ENCODE measurements around the gene CFAP54.

Gene CFAP54

DNA sequence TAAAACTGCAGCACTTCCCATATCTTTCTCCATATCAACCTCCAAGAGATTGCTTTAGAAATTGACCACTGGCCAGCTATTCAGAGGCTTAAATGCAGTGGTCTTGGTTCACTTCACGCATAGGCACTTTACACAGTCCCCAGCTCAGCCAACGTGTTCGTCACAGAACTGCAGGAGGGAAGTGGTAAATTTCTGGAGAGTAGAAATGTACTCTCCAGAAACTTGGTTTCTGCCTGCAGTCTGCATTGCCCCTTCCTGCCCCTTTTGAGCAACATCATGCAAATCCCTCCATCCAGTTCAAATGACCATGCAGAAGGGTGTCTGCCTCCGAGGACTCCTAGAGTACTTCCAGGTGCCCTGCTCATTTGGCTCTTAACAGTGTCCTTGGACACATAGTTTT, 375.0 kb downstream of the CFAP54 start:
- WGBS, 2 experiments (ENCODE audit: insufficient coverage in 2 of 2) = 80% methylated on average over 1 of the region's 4 CpGs; no CpG with 5 or more reads in 1 of the 2 experiments
- Histone ChIP-seq H3K27ac (ENCODE audit: low read depth, low read length, severe bottlenecking) (no peak overlapping the region), H3K9me3 (ENCODE audit: control insufficient read depth, low read length) (no peaks in the 10 kb centered on the region), H3K36me3 (ENCODE audit: control insufficient read depth, insufficient read depth, low read length) (no peaks in the 10 kb centered on the region), H3K4me3 (ENCODE audit: extremely low read depth, insufficient read depth, low read length, poor library complexity, severe bottlenecking) (no peak overlapping the region), H3K4me1 (ENCODE audit: control insufficient read depth, insufficient read depth, low read length, poor library complexity, severe bottlenecking) (peaks cover 20% of the 10 kb centered on the region)

DNA sequence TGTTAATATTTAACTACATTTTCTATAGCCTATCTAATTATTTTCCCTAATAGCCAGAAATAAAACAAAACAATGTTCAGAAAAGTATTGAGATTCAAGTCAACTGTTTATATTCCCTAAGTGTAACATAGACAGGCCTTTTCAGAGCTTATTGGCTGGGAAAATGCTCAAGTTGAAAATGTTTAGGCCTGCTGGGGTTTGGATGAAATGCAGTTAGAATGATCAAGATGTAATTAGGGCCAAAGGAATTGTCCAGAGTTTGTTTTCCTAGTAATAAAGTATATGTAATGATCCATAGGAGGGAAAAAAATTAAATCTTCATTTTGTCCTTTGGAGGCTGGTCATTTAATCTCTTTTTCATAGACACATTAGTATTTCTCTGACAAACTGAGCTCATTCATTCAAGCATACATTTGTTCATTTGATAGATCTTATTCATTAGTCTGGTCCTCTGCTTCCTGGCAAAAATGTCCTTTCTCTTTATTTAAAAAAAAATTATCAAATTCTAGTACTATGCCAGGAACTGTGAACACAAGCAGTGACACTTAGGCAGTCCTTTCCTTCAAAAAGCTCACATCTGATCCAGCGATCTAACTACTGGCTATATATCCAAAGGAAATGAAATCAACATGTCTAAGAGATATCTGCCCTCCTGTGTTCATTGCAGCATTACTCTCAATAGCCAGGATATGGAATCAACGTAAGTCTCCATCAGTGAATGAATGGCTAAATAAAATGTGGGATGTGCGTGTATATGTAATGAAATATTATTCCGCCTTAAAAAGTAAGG, 377.6 kb downstream of the CFAP54 start:
- H3K4me3 ChIP-seq (ENCODE audit: extremely low read depth, insufficient read depth, low read length, poor library complexity, severe bottlenecking) = no peak overlapping the region

DNA sequence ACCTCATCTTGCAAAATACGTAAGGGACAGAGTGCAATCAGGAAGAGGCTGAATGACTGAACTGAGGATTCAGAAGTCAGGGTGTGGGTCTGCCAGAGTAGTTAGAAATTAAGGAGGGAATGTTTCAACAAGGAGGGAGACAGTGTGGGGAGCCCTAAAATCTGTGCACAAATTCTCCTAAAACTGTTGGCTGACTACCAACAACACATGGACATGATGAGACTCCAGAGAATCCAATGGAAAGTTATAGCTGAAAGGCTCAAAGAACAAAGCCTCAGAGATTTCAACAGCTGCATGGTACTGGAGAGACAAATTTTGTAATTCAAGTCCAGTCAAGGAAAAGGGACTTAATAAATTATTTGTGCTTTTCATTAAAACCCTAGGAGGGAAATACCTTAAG, 381.6 kb downstream of the CFAP54 start:
- Histone ChIP-seq H3K4me1 (ENCODE audit: control insufficient read depth, insufficient read depth, low read length, poor library complexity, severe bottlenecking) (no peaks in the 10 kb centered on the region), H3K9me3 (ENCODE audit: control insufficient read depth, low read length) (no peaks in the 10 kb centered on the region), H3K4me3 (ENCODE audit: extremely low read depth, insufficient read depth, low read length, poor library complexity, severe bottlenecking) (no peak overlapping the region), H3K36me3 (ENCODE audit: control insufficient read depth, insufficient read depth, low read length) (no peaks in the 10 kb centered on the region), H3K27ac (ENCODE audit: low read depth, low read length, severe bottlenecking) (no peak overlapping the region)
- WGBS, 2 experiments (ENCODE audit: insufficient coverage in 2 of 2) = 80 to 100% methylated on average over 1 of the region's 1 CpG

More for the DNA sequence above, 377.6 kb downstream of the CFAP54 start:
- WGBS, 2 experiments (ENCODE audit: insufficient coverage in 2 of 2) = 85 to 86% methylated on average over 4 of the region's 4 CpGs
- Histone ChIP-seq H3K27ac (ENCODE audit: low read depth, low read length, severe bottlenecking) (no peak overlapping the region), H3K4me1 (ENCODE audit: control insufficient read depth, insufficient read depth, low read length, poor library complexity, severe bottlenecking) (peaks cover 14% of the 10 kb centered on the region), H3K9me3 (ENCODE audit: control insufficient read depth, low read length) (no peaks in the 10 kb centered on the region), H3K36me3 (ENCODE audit: control insufficient read depth, insufficient read depth, low read length) (no peaks in the 10 kb centered on the region)

DNA sequence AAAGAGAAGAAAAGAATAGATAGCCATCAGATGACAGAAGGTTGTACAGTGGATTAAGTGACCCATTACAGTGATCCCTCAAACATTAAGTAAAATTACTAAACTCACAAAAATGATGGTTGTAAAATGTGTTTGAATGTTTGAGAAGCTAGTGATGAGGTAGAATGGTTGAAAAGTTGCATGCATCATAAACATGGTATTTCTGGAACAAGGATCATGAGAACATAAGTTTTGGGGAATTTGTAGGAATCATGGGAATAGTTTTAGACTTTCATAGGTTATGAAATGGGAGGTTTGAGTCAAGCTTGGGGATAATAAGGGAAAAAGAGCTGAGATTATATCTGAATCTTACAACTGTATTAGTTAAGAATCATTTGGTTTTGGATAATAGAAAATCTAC, 383.6 kb downstream of the CFAP54 start:
- no peaks in the 10 kb centered on the region for H3K4me1 ChIP-seq (ENCODE audit: control insufficient read depth, insufficient read depth, low read length, poor library complexity, severe bottlenecking)
- H3K36me3 ChIP-seq (ENCODE audit: control insufficient read depth, insufficient read depth, low read length) = no peaks in the 10 kb centered on the region
- no peak overlapping the region for H3K27ac ChIP-seq (ENCODE audit: low read depth, low read length, severe bottlenecking)
- H3K9me3 ChIP-seq (ENCODE audit: control insufficient read depth, low read length) = no peaks in the 10 kb centered on the region
- no peak overlapping the region for H3K4me3 ChIP-seq (ENCODE audit: extremely low read depth, insufficient read depth, low read length, poor library complexity, severe bottlenecking)

DNA sequence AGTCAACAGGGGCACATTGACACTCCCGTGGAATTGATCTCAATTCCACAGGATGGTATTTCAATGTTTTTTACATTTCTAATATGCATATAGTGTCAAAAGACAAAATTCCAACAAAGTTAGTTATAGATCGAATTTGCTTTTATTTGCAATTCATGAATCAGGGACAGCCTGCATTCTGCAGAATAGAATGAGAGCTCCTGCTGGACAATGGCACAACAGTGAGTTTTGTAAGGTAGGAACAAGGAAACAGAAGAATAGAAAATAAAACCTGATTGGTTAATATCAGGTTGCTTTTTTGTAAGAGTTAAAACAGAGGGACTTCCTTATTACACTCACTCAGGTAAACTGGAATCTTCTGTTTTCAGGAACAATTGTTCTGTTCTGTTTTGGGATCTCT, 384.8 kb downstream of the CFAP54 start:
- 80% methylated on average over 1 of the region's 2 CpGs; no CpG with 5 or more reads in 1 of the 2 experiments for WGBS, 2 experiments (ENCODE audit: insufficient coverage in 2 of 2)
- Histone ChIP-seq H3K4me3 (ENCODE audit: extremely low read depth, insufficient read depth, low read length, poor library complexity, severe bottlenecking) (no peak overlapping the region), H3K9me3 (ENCODE audit: control insufficient read depth, low read length) (no peaks in the 10 kb centered on the region), H3K4me1 (ENCODE audit: control insufficient read depth, insufficient read depth, low read length, poor library complexity, severe bottlenecking) (no peaks in the 10 kb centered on the region), H3K36me3 (ENCODE audit: control insufficient read depth, insufficient read depth, low read length) (no peaks in the 10 kb centered on the region), H3K27ac (ENCODE audit: low read depth, low read length, severe bottlenecking) (no peak overlapping the region)

DNA sequence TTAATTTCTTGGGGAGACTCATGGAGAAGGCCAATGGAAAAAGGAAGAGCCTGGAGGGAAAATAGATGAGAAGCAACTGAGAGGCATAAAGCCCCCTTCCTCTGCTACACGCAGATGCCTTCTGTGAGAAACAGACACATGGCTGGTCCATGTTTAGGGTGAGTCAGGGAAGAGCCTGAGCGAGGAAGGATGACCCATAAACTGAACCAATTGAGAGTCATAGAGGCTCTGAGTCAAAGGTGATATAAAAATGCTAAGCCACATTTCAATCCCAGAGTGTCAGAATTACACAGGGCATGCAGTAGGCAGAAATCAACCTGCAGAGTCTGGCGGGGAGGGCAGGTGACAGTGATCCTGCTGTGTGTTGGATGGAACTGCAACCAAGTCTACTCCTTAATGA, 387.6 kb downstream of the CFAP54 start:
- no peak overlapping the region for H3K27ac ChIP-seq (ENCODE audit: low read depth, low read length, severe bottlenecking)
- WGBS, 2 experiments (ENCODE audit: insufficient coverage in 2 of 2) = 89 to 100% methylated on average over 1 to 3 of the region's 3 CpGs
- H3K4me1 ChIP-seq (ENCODE audit: control insufficient read depth, insufficient read depth, low read length, poor library complexity, severe bottlenecking) = no peaks in the 10 kb centered on the region

DNA sequence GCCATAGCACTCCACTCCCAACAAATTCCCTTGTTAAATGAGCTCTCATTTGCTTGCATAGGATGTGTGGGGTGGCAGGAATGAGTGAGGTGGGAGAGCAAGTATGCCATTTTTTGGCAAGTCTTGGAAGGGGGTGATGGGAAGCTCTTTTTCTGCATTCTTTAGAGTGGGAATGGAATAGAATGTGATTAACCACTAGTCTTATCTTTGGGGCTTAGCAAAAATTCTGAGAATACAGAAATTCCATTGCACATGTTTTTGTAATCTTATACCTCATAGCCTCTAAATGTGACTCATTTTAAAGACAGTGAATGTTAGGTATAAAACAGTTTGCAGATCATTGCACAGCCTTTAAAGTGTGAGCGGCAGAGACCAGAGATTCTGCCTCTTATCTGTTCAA, 389.3 kb downstream of the CFAP54 start:
- Histone ChIP-seq H3K27ac (ENCODE audit: low read depth, low read length, severe bottlenecking) (no peak overlapping the region), H3K9me3 (ENCODE audit: control insufficient read depth, low read length) (peaks cover 7% of the 10 kb centered on the region), H3K36me3 (ENCODE audit: control insufficient read depth, insufficient read depth, low read length) (no peaks in the 10 kb centered on the region), H3K4me1 (ENCODE audit: control insufficient read depth, insufficient read depth, low read length, poor library complexity, severe bottlenecking) (no peaks in the 10 kb centered on the region), H3K4me3 (ENCODE audit: extremely low read depth, insufficient read depth, low read length, poor library complexity, severe bottlenecking) (no peak overlapping the region)
- WGBS, 2 experiments (ENCODE audit: insufficient coverage in 2 of 2) = 86% methylated on average over 1 of the region's 1 CpG; no CpG with 5 or more reads in 1 of the 2 experiments

More for the DNA sequence above, 387.6 kb downstream of the CFAP54 start:
- no peaks in the 10 kb centered on the region for H3K36me3 ChIP-seq (ENCODE audit: control insufficient read depth, insufficient read depth, low read length)
- H3K9me3 ChIP-seq (ENCODE audit: control insufficient read depth, low read length) = peaks cover 7% of the 10 kb centered on the region
- no peak overlapping the region for H3K4me3 ChIP-seq (ENCODE audit: extremely low read depth, insufficient read depth, low read length, poor library complexity, severe bottlenecking)

DNA sequence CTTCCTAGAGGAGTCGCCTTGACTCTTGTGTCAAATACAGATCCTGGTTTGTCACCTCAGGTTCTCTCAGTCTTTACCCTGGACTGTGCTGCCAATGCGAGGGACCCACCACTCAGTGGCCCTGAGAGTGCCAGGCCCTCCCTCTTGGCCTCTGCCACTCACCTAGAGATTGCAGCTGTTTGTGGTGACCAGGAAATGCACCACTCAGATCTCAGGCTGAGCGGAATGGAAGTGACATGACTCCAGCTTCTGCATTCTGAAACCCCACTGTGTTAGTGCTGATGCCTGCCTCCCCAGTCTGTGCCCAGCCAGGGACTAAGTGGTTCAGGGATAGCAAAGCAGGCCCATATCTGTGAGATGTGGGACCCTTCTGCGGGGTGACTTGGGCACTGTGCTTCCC, 389.9 kb downstream of the CFAP54 start:
- Histone ChIP-seq H3K4me1 (ENCODE audit: control insufficient read depth, insufficient read depth, low read length, poor library complexity, severe bottlenecking) (no peaks in the 10 kb centered on the region), H3K36me3 (ENCODE audit: control insufficient read depth, insufficient read depth, low read length) (no peaks in the 10 kb centered on the region), H3K27ac (ENCODE audit: low read depth, low read length, severe bottlenecking) (no peak overlapping the region), H3K4me3 (ENCODE audit: extremely low read depth, insufficient read depth, low read length, poor library complexity, severe bottlenecking) (no peak overlapping the region), H3K9me3 (ENCODE audit: control insufficient read depth, low read length) (peaks cover 7% of the 10 kb centered on the region)
- WGBS, 2 experiments (ENCODE audit: insufficient coverage in 2 of 2) = 91 to 95% methylated on average over 4 of the region's 4 CpGs

DNA sequence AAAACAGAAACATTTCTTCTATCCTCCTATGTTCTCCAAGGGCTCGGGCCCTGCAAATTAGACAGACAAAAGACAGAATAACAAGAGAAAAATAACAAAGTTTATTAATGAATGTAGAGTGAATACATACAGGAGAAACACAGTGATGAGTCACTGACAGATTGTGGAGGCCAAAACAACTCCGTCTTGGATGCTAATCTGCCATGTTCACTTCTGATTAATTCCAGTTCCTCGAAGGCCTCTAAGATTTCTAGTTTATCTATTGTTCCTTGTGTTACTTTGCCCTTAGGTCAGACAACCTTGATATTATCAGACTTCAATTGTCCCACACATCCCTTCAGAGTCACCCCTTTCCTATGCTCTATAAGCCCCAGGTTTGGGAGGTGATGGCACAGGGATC, 390.8 kb downstream of the CFAP54 start:
- H3K4me3 ChIP-seq (ENCODE audit: extremely low read depth, insufficient read depth, low read length, poor library complexity, severe bottlenecking) = no peak overlapping the region
- H3K9me3 ChIP-seq (ENCODE audit: control insufficient read depth, low read length) = peaks cover 7% of the 10 kb centered on the region
- WGBS, 2 experiments (ENCODE audit: insufficient coverage in 2 of 2) = 77 to 100% methylated on average over 1 to 2 of the region's 3 CpGs
- H3K4me1 ChIP-seq (ENCODE audit: control insufficient read depth, insufficient read depth, low read length, poor library complexity, severe bottlenecking) = no peaks in the 10 kb centered on the region
- no peaks in the 10 kb centered on the region for H3K36me3 ChIP-seq (ENCODE audit: control insufficient read depth, insufficient read depth, low read length)
- H3K27ac ChIP-seq (ENCODE audit: low read depth, low read length, severe bottlenecking) = no peak overlapping the region

DNA sequence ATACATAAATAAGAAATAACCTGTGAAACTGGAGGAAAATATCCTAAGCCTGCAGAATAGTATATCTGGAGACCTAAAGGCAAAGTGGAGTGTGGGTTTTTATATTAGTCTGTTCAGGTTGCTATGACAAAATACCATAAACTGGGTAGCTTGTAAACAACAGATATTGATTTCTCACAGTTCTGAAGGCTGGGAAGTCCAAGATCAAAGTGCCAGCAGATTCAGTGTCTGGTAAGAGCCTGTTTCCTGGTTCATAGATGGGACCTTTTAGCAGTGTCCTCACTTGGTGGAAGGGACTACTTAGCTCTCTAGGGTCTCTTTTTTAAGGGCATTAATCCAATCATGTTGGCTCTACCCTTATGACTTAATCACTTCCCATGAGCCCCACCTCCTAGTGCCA, 392.2 kb downstream of the CFAP54 start:
- no peak overlapping the region for H3K4me3 ChIP-seq (ENCODE audit: extremely low read depth, insufficient read depth, low read length, poor library complexity, severe bottlenecking)
- H3K27ac ChIP-seq (ENCODE audit: low read depth, low read length, severe bottlenecking) = no peak overlapping the region
- H3K36me3 ChIP-seq (ENCODE audit: control insufficient read depth, insufficient read depth, low read length) = no peaks in the 10 kb centered on the region
- H3K4me1 ChIP-seq (ENCODE audit: control insufficient read depth, insufficient read depth, low read length, poor library complexity, severe bottlenecking) = peaks cover 2% of the 10 kb centered on the region
- H3K9me3 ChIP-seq (ENCODE audit: control insufficient read depth, low read length) = peaks cover 7% of the 10 kb centered on the region

DNA sequence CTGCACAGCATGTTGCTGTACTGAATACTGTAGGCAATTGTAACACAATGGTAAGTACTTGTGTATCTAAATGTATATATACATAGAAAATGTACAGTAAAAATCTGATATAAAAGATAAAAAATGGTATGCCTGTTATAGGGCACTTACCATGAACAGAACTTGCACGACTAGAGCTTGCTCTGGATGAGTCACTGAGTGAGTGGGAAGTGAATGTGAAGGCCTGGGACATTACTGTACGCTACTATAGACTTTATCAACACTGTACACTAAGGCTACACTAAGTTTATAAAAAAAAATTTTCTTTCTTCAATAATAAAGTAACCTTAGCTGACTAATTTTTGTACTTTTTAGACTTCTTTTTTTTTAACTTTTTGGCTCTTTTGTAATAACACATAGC, 393.5 kb downstream of the CFAP54 start:
- no peak overlapping the region for H3K27ac ChIP-seq (ENCODE audit: low read depth, low read length, severe bottlenecking)
- H3K36me3 ChIP-seq (ENCODE audit: control insufficient read depth, insufficient read depth, low read length) = no peaks in the 10 kb centered on the region
- WGBS, 2 experiments (ENCODE audit: insufficient coverage in 2 of 2) = no CpG with 5 or more reads among the region's 2 CpGs
- H3K9me3 ChIP-seq (ENCODE audit: control insufficient read depth, low read length) = peaks cover 7% of the 10 kb centered on the region
- H3K4me3 ChIP-seq (ENCODE audit: extremely low read depth, insufficient read depth, low read length, poor library complexity, severe bottlenecking) = no peak overlapping the region
- peaks cover 10% of the 10 kb centered on the region for H3K4me1 ChIP-seq (ENCODE audit: control insufficient read depth, insufficient read depth, low read length, poor library complexity, severe bottlenecking)

Measured in mesodermal cell (in vitro differentiated cells).